Endothelial cell of umbilical vein (primary cell): ENCODE measurements around the gene RELN. TPM values are rescaled to one million over a fixed set of nuclear protein-coding genes. Genes with fewer than 3 reads are reported as not detected.

ENCODE experiments used
- BruUV-seq: library from RNA; stranded (reverse); fragments of 400-500 nt; replicated peaks from 2 replicates; lab custom pipeline; 2021; lab: Mats Ljungman, UMichigan
- CTCF ChIA-PET: fragments of 300-600, 350-600 bp; sonication (Branson Sonifier 250); formaldehyde crosslinking; loops from one replicate; lab custom pipeline; 2021; ENCODE audit warnings: antibody characterized with exemption, inconsistent platforms; lab: Charles Lee
- POLR2A ChIA-PET: fragments of 300-600, 350-600 bp; sonication (Branson Sonifier 250); formaldehyde crosslinking; loops from one replicate; lab custom pipeline; 2021; ENCODE audit warnings: antibody characterized with exemption, inconsistent platforms; lab: Charles Lee
- DNase-seq: peaks from one replicate; pipeline ENCODE4 v3.0.0-alpha.2; 2011; ENCODE audit warnings: low read depth, low spot score
- FAIRE-seq: peaks from 2 replicates; lab custom pipeline; 2011; peaks lifted over from hg19 to GRCh38; lab: Jason Lieb, UNC
- H2AFZ ChIP-seq: 2 replicates; pipeline ENCODE4 v1.6.0; 2012; ENCODE audit warnings: low read depth, low read length, control low read depth, inconsistent platforms
- H3K27ac ChIP-seq: 2 replicates; pipeline ENCODE4 v1.5.1; 2011; ENCODE audit warnings: low read depth, mild to moderate bottlenecking, control low read depth, low read length, moderate library complexity; ENCODE audit not compliant: insufficient read depth
- H3K27me3 ChIP-seq, 2 experiments: 2 replicates each; pipeline versions ENCODE4 v1.6.0 to v1.6.1; 2011; ENCODE audit warnings: low read length in 2 of 2, mixed read lengths in 1 of 2; ENCODE audit not compliant: control insufficient read depth in 2 of 2, insufficient read depth in 2 of 2
- H3K36me3 ChIP-seq, 2 experiments: 2 replicates in 1 of 2; 3 replicates in 1 of 2; pipeline ENCODE4 v1.5.1; 2011; ENCODE audit warnings: low read length in 2 of 2, mild to moderate bottlenecking in 1 of 2, moderate library complexity in 1 of 2; ENCODE audit not compliant: control insufficient read depth in 2 of 2, insufficient read depth in 2 of 2; ENCODE audit errors: extremely low read depth in 1 of 2
- H3K4me1 ChIP-seq: 3 replicates; pipeline ENCODE4 v1.5.1; 2011; ENCODE audit warnings: mild to moderate bottlenecking, low read length; ENCODE audit not compliant: control insufficient read depth, insufficient read depth; ENCODE audit errors: extremely low read depth
- H3K4me2 ChIP-seq: 2 replicates; pipeline ENCODE4 v1.6.1; 2011; ENCODE audit warnings: low read length, control low read depth, mixed read lengths; ENCODE audit not compliant: insufficient read depth
- H3K4me3 ChIP-seq, 3 experiments: fragments of 200-600 bp in 1 of 3; sonication (generic), shearing (Covaris generic) in 1 of 3; replicated peaks in 1 of 3; 2 replicates each; pipeline ENCODE4 v1.5.1; 2011 to 2016; ENCODE audit warnings: control low read depth in 3 of 3, low read length in 3 of 3, mild to moderate bottlenecking in 2 of 3, inconsistent platforms in 1 of 3, low read depth in 1 of 3, moderate library complexity in 1 of 3; ENCODE audit not compliant: insufficient read depth in 1 of 3
- H3K79me2 ChIP-seq: 2 replicates; pipeline ENCODE4 v1.6.0; 2012; ENCODE audit warnings: low read length, inconsistent platforms; ENCODE audit not compliant: control insufficient read depth, insufficient read depth
- H3K9ac ChIP-seq: replicated peaks from 2 replicates; pipeline ENCODE3; 2011; ENCODE audit warnings: low read length, control low read depth; ENCODE audit not compliant: insufficient read depth; ENCODE audit errors: extremely low read depth
- H3K9me1 ChIP-seq: replicated peaks from 3 replicates; pipeline ENCODE4 v1.6.0; 2011; ENCODE audit warnings: mild to moderate bottlenecking, low read length; ENCODE audit not compliant: control insufficient read depth, insufficient read depth; ENCODE audit errors: extremely low read depth
- H3K9me3 ChIP-seq: replicated peaks from 2 replicates; pipeline ENCODE4 v1.5.1; 2012; ENCODE audit warnings: low read length, inconsistent platforms; ENCODE audit not compliant: control insufficient read depth, insufficient read depth
- H4K20me1 ChIP-seq: replicated peaks from 2 replicates; pipeline ENCODE3; 2011; ENCODE audit warnings: mild to moderate bottlenecking, low read length; ENCODE audit not compliant: control insufficient read depth, insufficient read depth; ENCODE audit errors: extremely low read depth
- EZH2 ChIP-seq: IDR thresholded peaks from 2 replicates; pipeline ENCODE4 v1.6.1; 2012; ENCODE audit warnings: borderline replicate concordance, low read depth, mild to moderate bottlenecking, moderate library complexity, low read length, inconsistent platforms; ENCODE audit not compliant: severe bottlenecking
- FOS ChIP-seq: IDR thresholded peaks from 2 replicates; pipeline ENCODE4 v1.6.1; 2011; ENCODE audit warnings: mild to moderate bottlenecking, low read length, moderate library complexity, borderline replicate concordance; ENCODE audit not compliant: insufficient read depth
- GATA2 ChIP-seq: IDR thresholded peaks from 2 replicates; pipeline ENCODE4 v1.7.0; 2011; ENCODE audit warnings: low read depth, mild to moderate bottlenecking, moderate library complexity, mixed read lengths, low read length; ENCODE audit not compliant: insufficient read length, insufficient read depth
- JUN ChIP-seq: IDR thresholded peaks from 2 replicates; pipeline ENCODE4 v1.6.1; 2011; ENCODE audit warnings: borderline replicate concordance, low read depth; ENCODE audit not compliant: insufficient read length, insufficient read depth
- MAX ChIP-seq: IDR thresholded peaks from 2 replicates; pipeline ENCODE4 v1.6.1; 2011; ENCODE audit not compliant: insufficient read depth, insufficient read length
- MYC ChIP-seq: IDR thresholded peaks from one replicate; pipeline ENCODE4 v1.6.1; 2011; ENCODE audit warnings: mild to moderate bottlenecking, low read depth, low read length
- POLR2A ChIP-seq: IDR thresholded peaks from 2 replicates; pipeline ENCODE4 v1.6.1; 2012; ENCODE audit warnings: low read depth, mild to moderate bottlenecking, control low read depth, low read length
- POLR2AphosphoS5 ChIP-seq: IDR thresholded peaks from 2 replicates; pipeline ENCODE4 v1.6.1; 2012; ENCODE audit warnings: low read depth, mild to moderate bottlenecking, control low read depth, low read length, moderate library complexity; ENCODE audit not compliant: insufficient read depth
- dilution Hi-C: fragments of 300-500 bp; cut with MboI; formaldehyde crosslinking; loops from one replicate; pipeline ENCODE4 v1.15.0; 2019; ENCODE audit warnings: low sequenced_read_pairs; ENCODE audit not compliant: extremely low pct_ligation_motif_present
- intact Hi-C: fragments of 100-400 bp; cut with micrococcal nuclease; formaldehyde crosslinking; loops from one replicate; pipeline ENCODE4 v1.10.0; 2022
- polyA plus RNA-seq, 4 experiments: library from polyadenylated mRNA; depleted of rRNA in 3 of 4; stranded (reverse) in 3 of 4; unstranded in 1 of 4; fragments of >200 nt; gene quantifications; 2 replicates each; pipeline versions ENCODE4 v1.2.1 to v1.2.3, GENCODE V29; 2011 to 2012; ENCODE audit warnings: missing spikeins in 1 of 4
- total RNA-seq: library from RNA; stranded (reverse); gene quantifications from 2 replicates; pipeline ENCODE4 v1.2.3, GENCODE V29; 2021
- TF ChIP-seq, protein P1 (sequence below), 2 donors: IDR thresholded peaks; 1 replicate in 1 of 2; 2 replicates in 1 of 2; pipeline ENCODE4 v1.5.1; 2011; ENCODE audit warnings: low read length in 2 of 2, mild to moderate bottlenecking in 2 of 2, moderate library complexity in 2 of 2, control low read depth in 1 of 2, inconsistent platforms in 1 of 2, low read depth in 1 of 2; ENCODE audit not compliant: insufficient read depth in 1 of 2; ENCODE audit errors: extremely low read depth in 1 of 2

Gene RELN
- total and polyA plus RNA-seq, 2 donors (not counting 3 experiments of a cell fraction or from before 2014, with no cell fraction given), result 0.15 to 0.22 TPM

DNA sequence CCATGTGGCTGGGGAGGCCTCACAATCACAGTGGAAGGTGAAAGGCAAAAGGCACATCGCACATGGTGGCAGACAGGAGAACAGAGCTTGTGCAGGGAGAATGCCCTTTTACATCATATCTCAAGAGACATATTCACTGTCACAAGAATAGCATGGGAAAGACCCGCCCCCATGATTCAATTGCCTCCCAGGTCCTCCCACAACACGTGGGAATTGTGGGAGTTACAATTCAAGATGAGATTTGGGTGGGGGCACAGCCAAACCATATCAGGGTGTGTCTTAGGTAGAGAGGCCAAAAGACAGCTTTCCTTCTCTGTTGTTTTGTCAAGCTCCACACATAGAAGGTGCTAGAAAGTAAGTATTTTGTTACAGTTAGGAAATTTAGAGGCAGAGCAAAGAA, 522.6 kb downstream of the RELN start:
- no peaks in the 10 kb centered on the region for H3K36me3 ChIP-seq
- H3K27ac ChIP-seq, result no peak overlapping the region
- no peak overlapping the region for H3K4me3 ChIP-seq
- no peak overlapping the region for H2AFZ ChIP-seq
- H3K9me1 ChIP-seq, result no peaks in the 10 kb centered on the region
- no TSS peak for BruUV-seq
- dilution Hi-C loops (no loop called here), intact Hi-C loops (no loop called here)
- DNase-seq (no peak), FAIRE-seq (no peak)
- H3K4me1 ChIP-seq, result no peaks in the 10 kb centered on the region
- no peaks in the 10 kb centered on the region for H3K79me2 ChIP-seq
- ChIA-PET CTCF (interaction anchor here (1.6 kb wide), 1 partner anchor 10 kb away, joined by 3 read pairs; no protein-coding TSS in a partner anchor), POLR2A (no interaction called here)
- H3K9ac ChIP-seq, result no peak overlapping the region
- no peaks in the 10 kb centered on the region for H3K9me3 ChIP-seq
- H4K20me1 ChIP-seq, result no peaks in the 10 kb centered on the region
- peaks cover 0 to 3% of the 10 kb centered on the region in 2 experiments for H3K27me3 ChIP-seq
- TF ChIP-seq EZH2 (no peak), POLR2A (no peak), MAX (no peak), MYC (no peak), POLR2AphosphoS5 (no peak), FOS (no peak), JUN (no peak), GATA2 (no peak)
- TF ChIP-seq, protein P1, sequence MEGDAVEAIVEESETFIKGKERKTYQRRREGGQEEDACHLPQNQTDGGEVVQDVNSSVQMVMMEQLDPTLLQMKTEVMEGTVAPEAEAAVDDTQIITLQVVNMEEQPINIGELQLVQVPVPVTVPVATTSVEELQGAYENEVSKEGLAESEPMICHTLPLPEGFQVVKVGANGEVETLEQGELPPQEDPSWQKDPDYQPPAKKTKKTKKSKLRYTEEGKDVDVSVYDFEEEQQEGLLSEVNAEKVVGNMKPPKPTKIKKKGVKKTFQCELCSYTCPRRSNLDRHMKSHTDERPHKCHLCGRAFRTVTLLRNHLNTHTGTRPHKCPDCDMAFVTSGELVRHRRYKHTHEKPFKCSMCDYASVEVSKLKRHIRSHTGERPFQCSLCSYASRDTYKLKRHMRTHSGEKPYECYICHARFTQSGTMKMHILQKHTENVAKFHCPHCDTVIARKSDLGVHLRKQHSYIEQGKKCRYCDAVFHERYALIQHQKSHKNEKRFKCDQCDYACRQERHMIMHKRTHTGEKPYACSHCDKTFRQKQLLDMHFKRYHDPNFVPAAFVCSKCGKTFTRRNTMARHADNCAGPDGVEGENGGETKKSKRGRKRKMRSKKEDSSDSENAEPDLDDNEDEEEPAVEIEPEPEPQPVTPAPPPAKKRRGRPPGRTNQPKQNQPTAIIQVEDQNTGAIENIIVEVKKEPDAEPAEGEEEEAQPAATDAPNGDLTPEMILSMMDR (IDR thresholded peaks at IDR 0.05; ENCODE audit: extremely low read depth in 1 of 2, insufficient read depth in 1 of 2, low read depth in 1 of 2, low read length in 2 of 2), result no peak
- no peak overlapping the region for H3K4me2 ChIP-seq
